ENCODE measurements around the gene SLC26A5.

The SLC26A5 gene

DNA sequence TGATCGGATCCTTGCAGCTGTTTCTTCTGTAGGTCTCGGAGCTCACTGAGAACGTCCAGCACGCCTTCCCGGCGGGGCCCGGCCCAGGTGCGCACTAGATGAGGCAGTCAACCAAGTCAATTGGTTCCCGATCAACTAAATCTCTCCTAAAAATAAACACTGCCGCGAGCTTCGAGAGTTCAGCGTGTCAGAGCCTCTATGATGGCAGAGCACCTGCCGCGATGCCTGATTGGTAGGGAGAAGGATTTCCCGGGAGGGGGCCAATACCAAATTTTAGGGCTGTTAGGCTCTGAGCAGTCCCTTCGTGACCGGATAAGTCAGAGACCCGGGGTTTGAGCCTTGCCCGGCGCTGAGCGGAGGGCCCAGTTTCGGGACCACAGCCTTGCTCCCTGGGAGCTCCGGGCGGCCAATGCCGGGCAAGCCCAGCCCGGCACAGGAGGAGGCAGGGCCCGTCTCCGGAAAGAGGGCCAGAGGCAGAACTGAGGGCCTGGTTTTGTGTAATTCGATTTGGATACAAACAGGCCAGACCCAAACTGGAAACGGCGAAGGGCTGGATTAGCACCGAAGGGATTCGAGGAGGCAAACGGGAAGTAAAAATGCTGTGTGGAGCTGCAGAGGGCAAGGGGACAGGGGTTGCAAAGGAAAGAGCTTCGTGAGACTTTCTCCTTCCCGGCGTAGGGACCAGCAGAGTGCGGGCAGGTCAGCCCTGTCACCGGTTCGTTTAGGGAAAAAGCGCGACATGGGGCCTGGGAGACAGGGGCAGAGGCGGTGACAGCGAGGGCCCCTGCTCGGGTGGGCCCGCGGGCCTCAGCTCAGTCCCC is 569 bp downstream of the SLC26A5 start:
- Histone ChIP-seq H3K79me2 (no peaks in the 10 kb centered on the region), H3K9me3 (ENCODE audit: control insufficient read depth, low read length) (no peaks in the 10 kb centered on the region), H3K4me2 (ENCODE audit: low read length) (peak overlapping the region; percentile 71), H3K9ac (no peak overlapping the region), H3K36me3 (ENCODE audit: control insufficient read depth, insufficient read depth, low read length) (no peaks in the 10 kb centered on the region), H3K4me1 (no peaks in the 10 kb centered on the region), H2AFZ (peak overlapping the region; percentile 86), H3K27me3 (ENCODE audit: control insufficient read depth, insufficient read depth, low read length) (no peaks in the 10 kb centered on the region), H3K27ac (no peak overlapping the region), H3K4me3 (ENCODE audit: low read depth, low read length) (peak overlapping the region; percentile 42)
- TF ChIP-seq, protein P1, sequence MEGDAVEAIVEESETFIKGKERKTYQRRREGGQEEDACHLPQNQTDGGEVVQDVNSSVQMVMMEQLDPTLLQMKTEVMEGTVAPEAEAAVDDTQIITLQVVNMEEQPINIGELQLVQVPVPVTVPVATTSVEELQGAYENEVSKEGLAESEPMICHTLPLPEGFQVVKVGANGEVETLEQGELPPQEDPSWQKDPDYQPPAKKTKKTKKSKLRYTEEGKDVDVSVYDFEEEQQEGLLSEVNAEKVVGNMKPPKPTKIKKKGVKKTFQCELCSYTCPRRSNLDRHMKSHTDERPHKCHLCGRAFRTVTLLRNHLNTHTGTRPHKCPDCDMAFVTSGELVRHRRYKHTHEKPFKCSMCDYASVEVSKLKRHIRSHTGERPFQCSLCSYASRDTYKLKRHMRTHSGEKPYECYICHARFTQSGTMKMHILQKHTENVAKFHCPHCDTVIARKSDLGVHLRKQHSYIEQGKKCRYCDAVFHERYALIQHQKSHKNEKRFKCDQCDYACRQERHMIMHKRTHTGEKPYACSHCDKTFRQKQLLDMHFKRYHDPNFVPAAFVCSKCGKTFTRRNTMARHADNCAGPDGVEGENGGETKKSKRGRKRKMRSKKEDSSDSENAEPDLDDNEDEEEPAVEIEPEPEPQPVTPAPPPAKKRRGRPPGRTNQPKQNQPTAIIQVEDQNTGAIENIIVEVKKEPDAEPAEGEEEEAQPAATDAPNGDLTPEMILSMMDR (IDR thresholded peaks at IDR 0.05) = no peak

DNA sequence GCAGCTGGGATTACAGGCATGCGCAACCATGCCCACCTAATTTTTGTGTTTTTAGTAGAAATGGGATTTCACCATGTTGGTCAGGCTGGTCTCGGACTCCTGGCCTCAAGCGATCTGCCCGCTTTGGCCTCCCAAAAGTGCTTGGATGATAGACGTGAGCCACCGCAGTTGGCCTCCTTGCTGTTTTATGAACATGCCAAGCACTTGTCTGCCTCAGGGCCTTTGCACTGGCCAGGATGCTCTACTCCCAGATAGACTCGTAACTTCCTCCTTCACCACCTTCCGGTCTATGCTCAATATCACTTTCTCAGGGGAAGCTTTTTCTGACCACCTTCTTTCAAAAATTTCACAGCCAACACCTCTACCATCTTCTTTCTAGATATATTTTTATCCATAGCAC is 6.3 kb downstream of the SLC26A5 start:
- Histone ChIP-seq H2AFZ (no peak overlapping the region), H3K9ac (no peak overlapping the region), H3K27me3 (ENCODE audit: control insufficient read depth, insufficient read depth, low read length) (no peaks in the 10 kb centered on the region), H3K4me3 (ENCODE audit: low read depth, low read length) (no peak overlapping the region), H3K9me3 (ENCODE audit: control insufficient read depth, low read length) (no peaks in the 10 kb centered on the region), H3K79me2 (no peaks in the 10 kb centered on the region), H3K27ac (no peak overlapping the region), H3K36me3 (ENCODE audit: control insufficient read depth, insufficient read depth, low read length) (no peaks in the 10 kb centered on the region), H3K4me1 (no peaks in the 10 kb centered on the region), H3K4me2 (ENCODE audit: low read length) (no peak overlapping the region)
- TF ChIP-seq, protein P1 (IDR thresholded peaks at IDR 0.05) = no peak

DNA sequence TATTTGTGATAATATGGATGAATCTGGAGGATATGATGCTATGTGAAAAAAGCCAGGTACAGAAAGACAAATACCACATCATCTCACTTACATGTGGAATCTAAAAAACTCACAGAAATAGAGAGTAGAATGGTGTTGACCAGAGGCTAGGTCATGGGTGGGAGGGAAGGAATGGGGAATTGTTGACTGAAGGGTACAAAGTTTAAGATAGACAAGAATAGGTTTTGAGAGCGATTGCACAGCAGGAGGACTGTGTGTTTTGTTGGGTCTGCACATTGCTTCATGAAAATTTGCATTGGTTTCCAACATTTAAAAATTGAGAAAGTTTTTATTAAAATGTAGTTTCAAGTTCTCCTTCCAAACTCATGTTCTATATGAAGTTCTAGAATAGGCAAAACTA is 8.4 kb downstream of the SLC26A5 start:
- Histone ChIP-seq H3K27me3 (ENCODE audit: control insufficient read depth, insufficient read depth, low read length) (no peaks in the 10 kb centered on the region), H3K36me3 (ENCODE audit: control insufficient read depth, insufficient read depth, low read length) (no peaks in the 10 kb centered on the region), H3K4me2 (ENCODE audit: low read length) (no peak overlapping the region), H3K9ac (no peak overlapping the region), H3K27ac (no peak overlapping the region), H3K9me3 (ENCODE audit: control insufficient read depth, low read length) (no peaks in the 10 kb centered on the region), H3K4me3 (ENCODE audit: low read depth, low read length) (no peak overlapping the region), H3K4me1 (no peaks in the 10 kb centered on the region), H3K79me2 (no peaks in the 10 kb centered on the region), H2AFZ (no peak overlapping the region)
- TF ChIP-seq, protein P1 (IDR thresholded peaks at IDR 0.05) = no peak

DNA sequence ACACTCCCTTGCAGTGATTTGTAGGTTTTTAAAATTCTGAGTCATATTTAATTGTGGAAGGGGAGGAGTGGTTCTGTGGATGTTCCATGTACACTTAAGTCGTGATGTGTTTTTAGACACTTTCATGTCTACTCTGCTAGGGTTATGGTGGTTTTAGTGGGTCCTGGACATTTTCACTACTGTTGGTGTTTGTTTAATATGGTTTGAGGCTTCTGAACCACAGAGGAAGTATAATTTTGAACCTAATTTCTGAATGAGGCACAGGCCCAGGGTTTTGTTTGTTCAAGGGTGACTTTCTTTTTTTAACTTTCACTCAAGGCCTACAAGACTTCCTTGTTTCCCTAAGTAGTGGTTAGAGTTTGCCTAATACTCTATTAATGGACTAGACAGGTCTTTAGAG is 13.3 kb downstream of the SLC26A5 start:
- no peaks in the 10 kb centered on the region for H3K4me1 ChIP-seq
- H3K79me2 ChIP-seq = no peaks in the 10 kb centered on the region
- no peak overlapping the region for H3K4me2 ChIP-seq (ENCODE audit: low read length)
- TF ChIP-seq, protein P1 (IDR thresholded peaks at IDR 0.05) = no peak
- H3K36me3 ChIP-seq (ENCODE audit: control insufficient read depth, insufficient read depth, low read length) = no peaks in the 10 kb centered on the region
- H3K27me3 ChIP-seq (ENCODE audit: control insufficient read depth, insufficient read depth, low read length) = no peaks in the 10 kb centered on the region
- H3K4me3 ChIP-seq (ENCODE audit: low read depth, low read length) = no peak overlapping the region
- H3K9ac ChIP-seq = no peak overlapping the region
- H2AFZ ChIP-seq = no peak overlapping the region
- no peak overlapping the region for H3K27ac ChIP-seq
- H3K9me3 ChIP-seq (ENCODE audit: control insufficient read depth, low read length) = no peaks in the 10 kb centered on the region

DNA sequence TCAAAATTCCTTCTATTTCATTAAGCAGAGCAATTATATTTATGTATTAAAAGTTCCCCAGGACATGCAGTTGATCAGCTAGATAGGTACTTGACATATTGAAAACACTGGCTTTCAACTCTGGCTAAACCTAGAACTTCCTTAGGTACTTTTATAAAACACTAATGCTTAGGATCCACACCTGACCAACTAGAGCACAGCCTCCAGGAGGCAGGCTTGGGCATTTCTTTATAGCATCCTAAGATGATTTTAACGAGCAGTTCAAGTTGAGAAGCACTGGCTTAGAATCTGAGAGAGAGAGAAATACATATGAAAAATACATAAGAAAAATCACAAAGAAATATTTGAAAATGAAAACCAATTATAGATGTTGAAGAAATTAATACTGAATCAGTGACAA is 20.8 kb downstream of the SLC26A5 start:
- Histone ChIP-seq H3K27me3 (ENCODE audit: control insufficient read depth, insufficient read depth, low read length) (no peaks in the 10 kb centered on the region), H3K9ac (no peak overlapping the region), H3K4me1 (no peaks in the 10 kb centered on the region), H3K9me3 (ENCODE audit: control insufficient read depth, low read length) (no peaks in the 10 kb centered on the region), H3K4me3 (ENCODE audit: low read depth, low read length) (no peak overlapping the region), H3K36me3 (ENCODE audit: control insufficient read depth, insufficient read depth, low read length) (no peaks in the 10 kb centered on the region), H3K4me2 (ENCODE audit: low read length) (no peak overlapping the region), H2AFZ (no peak overlapping the region), H3K79me2 (no peaks in the 10 kb centered on the region), H3K27ac (no peak overlapping the region)
- TF ChIP-seq, protein P1 (IDR thresholded peaks at IDR 0.05) = no peak

Data from parathyroid adenoma (tissue), 2 donors.